ENCODE results near the gene PELI1.

Gene PELI1

DNA sequence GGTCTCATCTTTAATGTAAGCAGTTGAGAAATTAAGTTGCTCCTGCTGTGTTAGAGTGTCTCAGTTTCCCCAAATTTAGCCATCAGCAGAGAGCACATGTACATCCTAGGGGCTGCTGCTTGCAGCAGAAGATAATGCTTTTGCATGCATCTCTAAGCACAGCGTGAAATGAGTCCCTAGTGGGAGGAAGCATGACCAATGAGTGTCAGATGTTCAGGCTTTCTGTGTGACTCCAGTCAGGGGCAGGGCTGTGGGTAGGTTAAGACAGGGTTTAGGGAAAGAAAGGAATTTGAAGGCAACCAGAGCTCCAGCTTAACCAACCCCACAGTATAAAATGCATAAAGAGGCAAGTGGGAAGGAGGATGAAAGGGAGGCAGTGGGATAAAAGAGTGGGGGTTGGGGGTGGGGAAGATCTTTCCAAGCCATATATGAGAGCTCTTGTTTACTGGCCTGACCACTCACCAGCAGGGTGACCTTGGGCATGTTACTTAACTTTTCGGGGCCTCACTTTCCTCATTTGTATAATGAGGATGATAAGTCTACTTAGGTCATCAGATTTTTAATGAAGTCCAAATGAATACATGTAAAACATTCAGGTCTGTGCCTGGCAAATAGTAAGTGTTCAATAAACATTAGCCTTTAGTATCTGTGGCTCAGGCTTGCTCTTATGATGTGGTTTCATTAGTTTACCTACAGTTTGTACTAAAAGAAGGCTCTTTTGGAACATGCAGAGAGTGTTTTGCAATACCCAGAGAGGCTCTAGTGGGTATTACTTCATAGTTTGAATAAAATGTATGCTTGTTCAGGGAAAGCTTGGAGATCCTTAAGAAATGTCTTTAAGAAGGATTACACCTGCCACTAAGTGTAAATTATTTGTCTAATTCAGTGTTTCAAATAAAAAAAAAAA, 42.7 kb upstream of the PELI1 start:
- H3K36me3 ChIP-seq (ENCODE audit: control insufficient read depth in 4 of 4, insufficient read depth in 4 of 4, low read length in 3 of 4): no peaks in the 10 kb centered on the region
- H3K4me1 ChIP-seq (ENCODE audit: control extremely low read depth in 1 of 4, control insufficient read depth in 4 of 4, insufficient read depth in 4 of 4, low read length in 3 of 4): peaks cover 0 to 5% (median under 1%) of the 10 kb centered on the region in 4 experiments
- no peak overlapping the region for H3K4me3 ChIP-seq (ENCODE audit: control insufficient read depth in 1 of 7, extremely low read depth in 1 of 7, insufficient read depth in 4 of 7, low read depth in 2 of 7, low read length in 6 of 7)
- H3K27me3 ChIP-seq (replicated peaks in 2 of 5; ENCODE audit: control insufficient read depth in 4 of 5, insufficient read depth in 5 of 5, low read length in 4 of 5): no peaks in the 10 kb centered on the region
- 94% methylated on average over 2 of the region's 2 CpGs for WGBS (ENCODE audit: insufficient coverage)
- no peak for DNase-seq
- no peak overlapping the region for H3K27ac ChIP-seq (ENCODE audit: insufficient read depth in 1 of 2, low read depth in 1 of 2, low read length in 2 of 2, poor library complexity in 1 of 2, severe bottlenecking in 2 of 2)
- POLR2A ChIA-PET: no interaction called here
- CTCF ChIA-PET: interaction anchor here (0.8 kb wide), 1 partner anchor 41 kb away, joined by 3 read pairs; no protein-coding TSS in a partner anchor
- no peaks in the 10 kb centered on the region for H3K9me3 ChIP-seq (ENCODE audit: control extremely low read depth in 1 of 5, control insufficient read depth in 4 of 5, insufficient read depth in 2 of 5, low read depth in 1 of 5, low read length in 4 of 5)

DNA sequence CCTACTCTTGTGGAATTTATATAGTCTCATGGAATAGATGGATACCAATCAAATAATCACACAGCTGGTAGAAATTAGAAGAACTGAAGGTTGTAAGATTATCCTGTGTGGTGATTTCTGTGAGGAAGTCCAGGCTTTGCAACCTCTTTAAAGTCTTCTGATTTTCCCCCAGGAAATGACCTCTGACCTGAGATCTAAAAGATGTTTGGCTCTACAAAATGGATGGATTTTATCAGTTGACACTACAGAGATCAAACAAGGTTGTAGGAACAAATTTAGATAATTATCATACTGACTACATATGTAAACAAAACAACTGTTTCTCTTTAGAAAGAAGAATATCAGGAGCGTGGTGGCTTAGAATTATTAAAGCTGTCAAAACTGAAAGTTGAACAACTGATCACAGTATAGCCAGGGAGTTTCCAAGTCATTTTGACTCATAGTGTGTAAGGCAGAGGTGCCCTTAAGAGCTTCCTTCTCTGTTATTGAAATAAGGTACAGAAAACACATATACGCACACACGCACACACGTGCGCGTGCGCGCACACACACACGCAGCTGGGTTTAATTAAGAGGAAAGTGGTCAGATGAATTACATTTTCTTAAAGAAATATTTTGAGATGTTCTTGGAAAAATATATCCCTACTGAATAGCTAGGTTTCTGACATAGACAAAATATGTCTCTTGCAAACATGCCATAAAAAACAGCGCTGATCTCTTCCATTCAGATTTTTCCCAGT, 35.5 kb upstream of the PELI1 start:
- Histone ChIP-seq H3K9me3 (ENCODE audit: control extremely low read depth in 1 of 5, control insufficient read depth in 4 of 5, insufficient read depth in 2 of 5, low read depth in 1 of 5, low read length in 4 of 5) (no peaks in the 10 kb centered on the region), H3K4me3 (ENCODE audit: control insufficient read depth in 1 of 7, extremely low read depth in 1 of 7, insufficient read depth in 4 of 7, low read depth in 2 of 7, low read length in 6 of 7) (no peak overlapping the region), H3K27ac (ENCODE audit: insufficient read depth in 1 of 2, low read depth in 1 of 2, low read length in 2 of 2, poor library complexity in 1 of 2, severe bottlenecking in 2 of 2) (no peak overlapping the region), H3K36me3 (ENCODE audit: control insufficient read depth in 4 of 4, insufficient read depth in 4 of 4, low read length in 3 of 4) (no peaks in the 10 kb centered on the region), H3K4me1 (ENCODE audit: control extremely low read depth in 1 of 4, control insufficient read depth in 4 of 4, insufficient read depth in 4 of 4, low read length in 3 of 4) (no peaks in the 10 kb centered on the region), H3K27me3 (replicated peaks in 2 of 5; ENCODE audit: control insufficient read depth in 4 of 5, insufficient read depth in 5 of 5, low read length in 4 of 5) (no peaks in the 10 kb centered on the region)
- WGBS (ENCODE audit: insufficient coverage): 98% methylated on average over 8 of the region's 10 CpGs
- DNase-seq: peak in 1 of 3 donors; percentile 26
- ChIA-PET CTCF (interaction anchor here (0.5 kb wide), 1 partner anchor 81 kb away, joined by 3 read pairs; no protein-coding TSS in a partner anchor), POLR2A (interaction anchor here (0.6 kb wide), 1 partner anchor 31 kb away, joined by 3 read pairs; no protein-coding TSS in a partner anchor)

- Histone ChIP-seq H3K4me1 (ENCODE audit: control extremely low read depth in 1 of 4, control insufficient read depth in 4 of 4, insufficient read depth in 4 of 4, low read length in 3 of 4) (no peaks in the 10 kb centered on the region), H3K27me3 (replicated peaks in 2 of 5; ENCODE audit: control insufficient read depth in 4 of 5, insufficient read depth in 5 of 5, low read length in 4 of 5) (no peaks in the 10 kb centered on the region), H3K36me3 (ENCODE audit: control insufficient read depth in 4 of 4, insufficient read depth in 4 of 4, low read length in 3 of 4) (no peaks in the 10 kb centered on the region), H3K4me3 (ENCODE audit: control insufficient read depth in 1 of 7, extremely low read depth in 1 of 7, insufficient read depth in 4 of 7, low read depth in 2 of 7, low read length in 6 of 7) (no peak overlapping the region), H3K27ac (ENCODE audit: insufficient read depth in 1 of 2, low read depth in 1 of 2, low read length in 2 of 2, poor library complexity in 1 of 2, severe bottlenecking in 2 of 2) (no peak overlapping the region), H3K9me3 (ENCODE audit: control extremely low read depth in 1 of 5, control insufficient read depth in 4 of 5, insufficient read depth in 2 of 5, low read depth in 1 of 5, low read length in 4 of 5) (no peaks in the 10 kb centered on the region)
- ChIA-PET CTCF (interaction anchor here (1.5 kb wide), 1 partner anchor 9 kb away, joined by 3 read pairs; no protein-coding TSS in a partner anchor), POLR2A (no interaction called here)
- WGBS (ENCODE audit: insufficient coverage): 60% methylated on average over 1 of the region's 1 CpG
- DNase-seq: no peak
Measured at GRCh38 chr2:64177315-64177714, 33.1 kb upstream of the PELI1 start.

DNA sequence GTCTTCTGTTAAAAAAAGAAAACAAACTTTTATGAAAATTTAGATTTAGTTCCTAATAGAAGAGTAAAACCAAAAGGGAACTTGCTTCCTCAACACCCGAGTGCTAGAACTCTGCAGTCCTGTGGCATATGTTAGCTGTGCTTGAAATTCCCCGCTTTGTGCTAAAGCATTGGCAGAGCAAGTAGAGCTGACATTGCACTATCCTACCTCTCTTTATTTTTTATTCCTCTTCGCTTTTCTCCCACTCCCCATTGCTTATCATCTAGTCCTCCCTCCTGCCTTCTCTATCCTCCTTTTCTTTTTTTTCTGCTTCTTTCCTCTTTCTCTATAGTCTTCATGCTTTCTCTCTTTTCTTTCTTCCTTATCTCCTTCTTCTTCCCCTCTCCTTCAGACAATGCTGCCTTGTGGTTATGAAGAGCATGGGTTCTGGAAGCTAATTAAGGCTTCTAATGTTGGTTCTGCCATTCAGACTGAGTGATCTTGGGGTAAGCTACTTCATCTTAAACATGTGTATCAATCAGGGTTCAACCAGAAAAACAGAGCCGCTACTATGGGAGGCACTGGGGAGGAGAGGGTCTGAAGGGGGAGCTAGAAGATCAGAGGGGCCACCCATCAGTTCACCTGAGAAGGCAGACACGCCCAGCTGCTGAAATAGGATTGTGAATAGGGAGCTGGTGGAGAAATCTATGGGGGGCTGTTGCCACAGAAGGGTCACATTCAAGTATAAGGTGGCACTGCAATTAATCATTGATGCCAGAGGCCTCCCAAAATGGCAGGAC, 31.4 kb upstream of the PELI1 start:
- CTCF ChIA-PET: no interaction called here
- Histone ChIP-seq H3K4me3 (ENCODE audit: control insufficient read depth in 1 of 7, extremely low read depth in 1 of 7, insufficient read depth in 4 of 7, low read depth in 2 of 7, low read length in 6 of 7) (no peak overlapping the region), H3K27me3 (replicated peaks in 2 of 5; ENCODE audit: control insufficient read depth in 4 of 5, insufficient read depth in 5 of 5, low read length in 4 of 5) (no peaks in the 10 kb centered on the region), H3K4me1 (ENCODE audit: control extremely low read depth in 1 of 4, control insufficient read depth in 4 of 4, insufficient read depth in 4 of 4, low read length in 3 of 4) (no peaks in the 10 kb centered on the region), H3K36me3 (ENCODE audit: control insufficient read depth in 4 of 4, insufficient read depth in 4 of 4, low read length in 3 of 4) (no peaks in the 10 kb centered on the region), H3K27ac (ENCODE audit: insufficient read depth in 1 of 2, low read depth in 1 of 2, low read length in 2 of 2, poor library complexity in 1 of 2, severe bottlenecking in 2 of 2) (no peak overlapping the region), H3K9me3 (ENCODE audit: control extremely low read depth in 1 of 5, control insufficient read depth in 4 of 5, insufficient read depth in 2 of 5, low read depth in 1 of 5, low read length in 4 of 5) (no peaks in the 10 kb centered on the region)
- POLR2A ChIA-PET: no interaction called here
- WGBS (ENCODE audit: insufficient coverage): 97% methylated on average over 5 of the region's 5 CpGs
- no peak for DNase-seq

DNA sequence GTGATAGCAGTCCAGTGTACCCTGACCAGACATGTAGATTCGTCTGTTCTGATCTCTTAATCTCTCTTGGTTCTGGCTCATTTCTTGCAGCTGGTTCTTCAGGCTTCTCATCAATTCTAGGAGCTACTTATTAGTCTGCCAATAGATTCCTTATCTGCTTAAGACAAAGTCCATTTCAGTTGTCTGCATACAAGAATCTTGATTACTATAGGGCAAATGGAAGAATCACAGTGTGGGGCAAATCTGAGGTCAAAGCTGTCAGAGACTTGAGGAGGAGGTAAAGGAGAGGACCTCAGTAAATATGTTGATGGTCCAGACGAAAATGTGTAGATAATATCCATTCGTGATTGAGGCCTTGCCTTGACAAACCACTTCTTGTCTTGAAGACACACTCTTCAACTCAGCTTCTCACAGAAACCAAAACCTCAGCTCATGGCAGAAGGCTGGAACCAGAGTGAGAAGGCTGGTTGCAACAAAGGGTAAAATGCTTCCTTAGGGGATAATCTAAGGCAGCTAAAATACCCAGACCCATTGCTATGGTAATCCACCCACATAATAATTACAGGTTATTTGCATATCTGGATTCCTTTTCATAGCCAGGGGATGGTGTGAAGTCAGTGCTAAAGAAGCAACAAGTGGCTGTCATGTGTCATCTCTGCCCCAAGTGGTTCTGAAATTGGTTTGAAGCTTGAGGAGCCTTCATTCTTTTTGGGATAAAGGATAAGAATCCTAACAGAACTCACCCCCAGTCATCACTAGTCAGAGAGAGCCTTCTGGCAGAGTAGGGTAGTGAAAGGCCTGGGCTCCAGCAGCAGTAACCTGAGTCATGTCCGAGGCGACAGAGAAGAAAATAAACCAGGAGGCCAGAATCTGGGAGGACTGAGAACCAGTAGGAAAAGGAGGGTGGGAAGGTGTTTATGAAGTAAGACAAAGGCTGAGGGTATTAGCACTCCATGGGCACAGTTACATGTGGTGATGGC, 29.2 kb upstream of the PELI1 start:
- POLR2A ChIA-PET: no interaction called here
- H3K4me3 ChIP-seq (ENCODE audit: control insufficient read depth in 1 of 7, extremely low read depth in 1 of 7, insufficient read depth in 4 of 7, low read depth in 2 of 7, low read length in 6 of 7): no peak overlapping the region
- no peaks in the 10 kb centered on the region for H3K36me3 ChIP-seq (ENCODE audit: control insufficient read depth in 4 of 4, insufficient read depth in 4 of 4, low read length in 3 of 4)
- DNase-seq: no peak
- H3K9me3 ChIP-seq (ENCODE audit: control extremely low read depth in 1 of 5, control insufficient read depth in 4 of 5, insufficient read depth in 2 of 5, low read depth in 1 of 5, low read length in 4 of 5): no peaks in the 10 kb centered on the region
- H3K27ac ChIP-seq (ENCODE audit: insufficient read depth in 1 of 2, low read depth in 1 of 2, low read length in 2 of 2, poor library complexity in 1 of 2, severe bottlenecking in 2 of 2): no peak overlapping the region
- no peaks in the 10 kb centered on the region for H3K27me3 ChIP-seq (replicated peaks in 2 of 5; ENCODE audit: control insufficient read depth in 4 of 5, insufficient read depth in 5 of 5, low read length in 4 of 5)
- no peaks in the 10 kb centered on the region for H3K4me1 ChIP-seq (ENCODE audit: control extremely low read depth in 1 of 4, control insufficient read depth in 4 of 4, insufficient read depth in 4 of 4, low read length in 3 of 4)
- 96% methylated on average over 3 of the region's 5 CpGs for WGBS (ENCODE audit: insufficient coverage)
- CTCF ChIA-PET: interaction anchor here (1.4 kb wide), 1 partner anchor 17 kb away, joined by 4 read pairs; no protein-coding TSS in a partner anchor

DNA sequence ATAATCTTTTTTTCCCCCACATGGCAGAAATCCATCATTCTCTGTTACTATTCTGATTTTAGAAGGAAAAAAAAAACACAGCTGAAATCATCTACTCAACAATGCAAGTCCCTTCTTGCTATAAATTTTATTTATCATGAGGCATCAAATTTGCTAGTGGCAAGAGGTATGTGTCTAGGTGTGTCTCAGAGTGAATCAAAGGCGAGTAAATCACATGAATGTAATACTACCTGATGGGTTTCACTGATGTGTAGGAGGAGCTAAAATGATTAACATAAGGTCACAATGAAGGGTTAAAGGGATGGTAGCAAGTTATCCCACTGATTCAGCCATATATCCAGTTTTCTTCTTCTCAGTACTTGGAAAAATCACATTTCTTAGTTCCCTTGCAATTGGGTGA, 24.5 kb upstream of the PELI1 start:
- no peak for DNase-seq
- ChIA-PET CTCF (interaction anchor here (1.0 to 1.3 kb wide), 2 partner anchors 9 to 11 kb away, joined by 3 to 4 read pairs; no protein-coding TSS in a partner anchor), POLR2A (no interaction called here)
- H3K27me3 ChIP-seq (replicated peaks in 2 of 5; ENCODE audit: control insufficient read depth in 4 of 5, insufficient read depth in 5 of 5, low read length in 4 of 5): no peaks in the 10 kb centered on the region
- H3K4me3 ChIP-seq (ENCODE audit: control insufficient read depth in 1 of 7, extremely low read depth in 1 of 7, insufficient read depth in 4 of 7, low read depth in 2 of 7, low read length in 6 of 7): no peak overlapping the region
- WGBS (ENCODE audit: insufficient coverage): no CpG with 5 or more reads among the region's 1 CpG
- no peaks in the 10 kb centered on the region for H3K36me3 ChIP-seq (ENCODE audit: control insufficient read depth in 4 of 4, insufficient read depth in 4 of 4, low read length in 3 of 4)
- H3K9me3 ChIP-seq (ENCODE audit: control extremely low read depth in 1 of 5, control insufficient read depth in 4 of 5, insufficient read depth in 2 of 5, low read depth in 1 of 5, low read length in 4 of 5): no peaks in the 10 kb centered on the region
- no peaks in the 10 kb centered on the region for H3K4me1 ChIP-seq (ENCODE audit: control extremely low read depth in 1 of 4, control insufficient read depth in 4 of 4, insufficient read depth in 4 of 4, low read length in 3 of 4)
- no peak overlapping the region for H3K27ac ChIP-seq (ENCODE audit: insufficient read depth in 1 of 2, low read depth in 1 of 2, low read length in 2 of 2, poor library complexity in 1 of 2, severe bottlenecking in 2 of 2)
